Measurements from ENCODE around the gene TREX2. TPM values are rescaled to one million over a fixed set of nuclear protein-coding genes. Genes with fewer than 3 reads are reported as not detected.

Gene TREX2
- polyA plus RNA-seq, 1 donor from 2014 or later, result not detected

DNA sequence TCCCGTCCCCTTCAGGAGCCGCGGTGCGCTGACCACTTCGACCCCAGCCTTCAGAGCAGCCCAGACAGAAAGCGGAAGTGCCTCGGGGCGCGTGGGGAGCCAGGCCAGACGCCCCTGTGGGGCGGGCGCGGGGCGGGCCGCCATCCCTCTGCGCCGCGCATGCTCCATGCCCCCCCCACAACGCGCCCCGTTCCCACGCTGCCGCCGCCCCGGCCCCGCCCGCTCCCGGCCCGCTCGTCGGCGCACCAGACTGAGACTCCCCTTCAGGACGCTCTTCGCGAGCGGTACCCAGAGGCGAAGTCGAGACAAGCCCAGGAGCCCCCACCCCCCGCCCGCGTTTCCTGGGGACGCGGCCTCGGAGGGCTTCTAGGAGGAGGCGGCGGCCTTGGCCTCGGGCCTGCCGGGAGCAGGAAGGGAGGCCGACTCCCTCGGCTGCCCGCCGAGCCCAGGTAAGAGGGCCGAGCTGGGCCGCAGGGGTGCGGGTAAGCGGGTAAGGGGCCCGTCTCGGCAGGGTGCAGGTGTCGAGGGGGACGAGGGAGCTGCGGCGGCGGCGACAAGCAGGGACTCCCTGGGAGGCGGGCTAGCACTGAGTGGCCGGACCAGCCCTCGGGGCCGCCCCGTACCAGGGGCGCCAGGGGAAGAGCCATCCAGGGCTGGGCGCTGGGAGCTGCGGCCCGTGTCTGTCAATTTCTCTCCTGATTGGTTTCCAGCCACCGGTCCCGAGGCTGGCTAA, 34.4 kb downstream of the TREX2 start, which contains the start of gene ZFP92:
Gene ZFP92, plus strand, starts transcription at position 218 of the 733 bp plus-strand sequence. CDS start 6,851 bp downstream, outside the sequence.
- Histone ChIP-seq H3K9me3 (ENCODE audit: low read length) (no peaks in the 10 kb centered on the region), H3K27me3 (ENCODE audit: insufficient read depth, low read depth, low read length) (no peaks in the 10 kb centered on the region), H3K27ac (ENCODE audit: low read length) (no peak within 1 kb of the TSS), H3K4me3 (ENCODE audit: low read length) (no peak within 1 kb of the TSS), H2AFZ (ENCODE audit: low read depth, low read length) (no peak within 1 kb of the TSS), H3K36me3 (ENCODE audit: insufficient read depth, low read length) (no peaks in the 10 kb centered on the region), H4K20me1 (ENCODE audit: insufficient read depth) (no peaks in the 10 kb centered on the region), H3K4me2 (ENCODE audit: low read length) (no peak within 1 kb of the TSS), H3K9me2 (ENCODE audit: insufficient read depth, low read length) (no peaks in the 10 kb centered on the region), H3K9ac (ENCODE audit: low read length) (no peak within 1 kb of the TSS), H3K79me2 (replicated peaks; ENCODE audit: insufficient read depth, low read length) (no peaks in the 10 kb centered on the region), H3F3A (ENCODE audit: insufficient read depth, low read length, poor library complexity, severe bottlenecking) (no peaks in the 10 kb centered on the region)
- TF ChIP-seq POLR2AphosphoS5 (IDR thresholded peaks at IDR 0.05) (no peak), EP300 (conservative IDR thresholded peaks at IDR 0.05; ENCODE audit: poor library complexity, severe bottlenecking) (no peak), EZH2 (IDR thresholded peaks at IDR 0.05; ENCODE audit: borderline replicate concordance, insufficient read depth, low read length, poor library complexity, severe bottlenecking) (no peak), SMC3 (conservative IDR thresholded peaks at IDR 0.05; ENCODE audit: poor library complexity) (no peak), MXI1 (conservative IDR thresholded peaks at IDR 0.05; ENCODE audit: poor library complexity, severe bottlenecking) (no peak), RAD21 (conservative IDR thresholded peaks at IDR 0.05) (no peak), TAF1 (IDR thresholded peaks at IDR 0.05; ENCODE audit: low read depth) (no peak)
- TF ChIP-seq, protein P1, sequence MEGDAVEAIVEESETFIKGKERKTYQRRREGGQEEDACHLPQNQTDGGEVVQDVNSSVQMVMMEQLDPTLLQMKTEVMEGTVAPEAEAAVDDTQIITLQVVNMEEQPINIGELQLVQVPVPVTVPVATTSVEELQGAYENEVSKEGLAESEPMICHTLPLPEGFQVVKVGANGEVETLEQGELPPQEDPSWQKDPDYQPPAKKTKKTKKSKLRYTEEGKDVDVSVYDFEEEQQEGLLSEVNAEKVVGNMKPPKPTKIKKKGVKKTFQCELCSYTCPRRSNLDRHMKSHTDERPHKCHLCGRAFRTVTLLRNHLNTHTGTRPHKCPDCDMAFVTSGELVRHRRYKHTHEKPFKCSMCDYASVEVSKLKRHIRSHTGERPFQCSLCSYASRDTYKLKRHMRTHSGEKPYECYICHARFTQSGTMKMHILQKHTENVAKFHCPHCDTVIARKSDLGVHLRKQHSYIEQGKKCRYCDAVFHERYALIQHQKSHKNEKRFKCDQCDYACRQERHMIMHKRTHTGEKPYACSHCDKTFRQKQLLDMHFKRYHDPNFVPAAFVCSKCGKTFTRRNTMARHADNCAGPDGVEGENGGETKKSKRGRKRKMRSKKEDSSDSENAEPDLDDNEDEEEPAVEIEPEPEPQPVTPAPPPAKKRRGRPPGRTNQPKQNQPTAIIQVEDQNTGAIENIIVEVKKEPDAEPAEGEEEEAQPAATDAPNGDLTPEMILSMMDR (IDR thresholded peaks at IDR 0.05; ENCODE audit: poor library complexity, severe bottlenecking), result no peak
- TF ChIP-seq, protein P2, sequence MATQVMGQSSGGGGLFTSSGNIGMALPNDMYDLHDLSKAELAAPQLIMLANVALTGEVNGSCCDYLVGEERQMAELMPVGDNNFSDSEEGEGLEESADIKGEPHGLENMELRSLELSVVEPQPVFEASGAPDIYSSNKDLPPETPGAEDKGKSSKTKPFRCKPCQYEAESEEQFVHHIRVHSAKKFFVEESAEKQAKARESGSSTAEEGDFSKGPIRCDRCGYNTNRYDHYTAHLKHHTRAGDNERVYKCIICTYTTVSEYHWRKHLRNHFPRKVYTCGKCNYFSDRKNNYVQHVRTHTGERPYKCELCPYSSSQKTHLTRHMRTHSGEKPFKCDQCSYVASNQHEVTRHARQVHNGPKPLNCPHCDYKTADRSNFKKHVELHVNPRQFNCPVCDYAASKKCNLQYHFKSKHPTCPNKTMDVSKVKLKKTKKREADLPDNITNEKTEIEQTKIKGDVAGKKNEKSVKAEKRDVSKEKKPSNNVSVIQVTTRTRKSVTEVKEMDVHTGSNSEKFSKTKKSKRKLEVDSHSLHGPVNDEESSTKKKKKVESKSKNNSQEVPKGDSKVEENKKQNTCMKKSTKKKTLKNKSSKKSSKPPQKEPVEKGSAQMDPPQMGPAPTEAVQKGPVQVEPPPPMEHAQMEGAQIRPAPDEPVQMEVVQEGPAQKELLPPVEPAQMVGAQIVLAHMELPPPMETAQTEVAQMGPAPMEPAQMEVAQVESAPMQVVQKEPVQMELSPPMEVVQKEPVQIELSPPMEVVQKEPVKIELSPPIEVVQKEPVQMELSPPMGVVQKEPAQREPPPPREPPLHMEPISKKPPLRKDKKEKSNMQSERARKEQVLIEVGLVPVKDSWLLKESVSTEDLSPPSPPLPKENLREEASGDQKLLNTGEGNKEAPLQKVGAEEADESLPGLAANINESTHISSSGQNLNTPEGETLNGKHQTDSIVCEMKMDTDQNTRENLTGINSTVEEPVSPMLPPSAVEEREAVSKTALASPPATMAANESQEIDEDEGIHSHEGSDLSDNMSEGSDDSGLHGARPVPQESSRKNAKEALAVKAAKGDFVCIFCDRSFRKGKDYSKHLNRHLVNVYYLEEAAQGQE (IDR thresholded peaks at IDR 0.05; ENCODE audit: borderline replicate concordance), result no peak

DNA sequence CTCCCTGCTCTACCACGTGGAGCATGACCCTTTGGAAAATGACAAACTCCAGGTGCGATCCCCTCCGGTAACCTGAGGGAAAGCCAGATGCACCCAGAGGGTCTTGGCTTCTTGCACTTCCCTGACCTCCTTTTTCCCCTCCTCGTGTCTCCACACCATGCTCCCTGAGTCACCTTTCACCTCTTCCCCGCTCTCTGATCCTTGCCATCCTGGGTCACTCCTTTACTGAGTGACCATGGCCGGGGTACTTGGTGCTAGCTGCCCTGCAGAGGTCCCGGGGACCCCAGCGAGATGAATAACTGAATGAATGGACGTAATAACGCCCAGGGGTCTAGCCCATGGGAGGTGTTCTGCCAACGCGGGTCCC, 35.0 kb downstream of the TREX2 start:
- H3K4me3 ChIP-seq (ENCODE audit: low read length), result no peak overlapping the region
- H3K79me2 ChIP-seq (replicated peaks; ENCODE audit: insufficient read depth, low read length), result no peaks in the 10 kb centered on the region
- no peaks in the 10 kb centered on the region for H4K20me1 ChIP-seq (ENCODE audit: insufficient read depth)
- no peak overlapping the region for H3K9ac ChIP-seq (ENCODE audit: low read length)
- H3K9me3 ChIP-seq (ENCODE audit: low read length), result no peaks in the 10 kb centered on the region
- H3F3A ChIP-seq (ENCODE audit: insufficient read depth, low read length, poor library complexity, severe bottlenecking), result no peaks in the 10 kb centered on the region
- no peaks in the 10 kb centered on the region for H3K27me3 ChIP-seq (ENCODE audit: insufficient read depth, low read depth, low read length)
- no peaks in the 10 kb centered on the region for H3K9me2 ChIP-seq (ENCODE audit: insufficient read depth, low read length)
- no peak overlapping the region for H2AFZ ChIP-seq (ENCODE audit: low read depth, low read length)
- no peak overlapping the region for H3K27ac ChIP-seq (ENCODE audit: low read length)
- H3K36me3 ChIP-seq (ENCODE audit: insufficient read depth, low read length), result no peaks in the 10 kb centered on the region
- no peak overlapping the region for H3K4me2 ChIP-seq (ENCODE audit: low read length)
- TF ChIP-seq TAF1 (IDR thresholded peaks at IDR 0.05; ENCODE audit: low read depth), result no peak
- TF ChIP-seq, protein P1 (IDR thresholded peaks at IDR 0.05; ENCODE audit: poor library complexity, severe bottlenecking), result no peak
- no peak for TF ChIP-seq POLR2AphosphoS5 (IDR thresholded peaks at IDR 0.05)
- no peak for TF ChIP-seq EZH2 (IDR thresholded peaks at IDR 0.05; ENCODE audit: borderline replicate concordance, insufficient read depth, low read length, poor library complexity, severe bottlenecking)
- TF ChIP-seq MXI1 (conservative IDR thresholded peaks at IDR 0.05; ENCODE audit: poor library complexity, severe bottlenecking), result no peak
- no peak for TF ChIP-seq SMC3 (conservative IDR thresholded peaks at IDR 0.05; ENCODE audit: poor library complexity)
- TF ChIP-seq, protein P2 (IDR thresholded peaks at IDR 0.05; ENCODE audit: borderline replicate concordance), result no peak
- TF ChIP-seq RAD21 (conservative IDR thresholded peaks at IDR 0.05), result no peak
- TF ChIP-seq EP300 (conservative IDR thresholded peaks at IDR 0.05; ENCODE audit: poor library complexity, severe bottlenecking), result no peak
